ENCODE data around the gene SPESP1.
"Not testable (repeated sequence)": the region's sequence is repeated elsewhere in the genome, so short reads cannot be mapped to it uniquely, and the experiment has no call there.

The SPESP1 gene

DNA sequence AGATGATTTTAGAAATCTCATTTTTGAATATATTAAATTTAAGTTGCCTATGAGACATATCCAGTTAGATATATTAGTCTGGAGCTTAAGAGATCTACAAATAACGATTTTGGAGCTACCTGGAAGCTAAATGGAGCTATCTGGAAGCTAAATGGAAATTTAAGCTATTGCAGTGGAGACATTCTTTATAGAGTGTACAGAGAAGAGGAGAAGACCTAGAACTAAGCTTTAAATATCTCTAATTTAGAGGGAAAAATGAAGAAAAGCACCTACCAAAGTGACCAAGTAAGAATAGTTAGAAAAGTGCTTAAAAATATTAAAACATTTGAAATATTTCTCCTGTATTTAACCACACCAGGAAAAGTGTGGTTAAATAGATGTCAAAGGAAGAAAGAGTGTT lies 28.3 kb downstream of the SPESP1 start:
- TF ChIP-seq, protein P1, sequence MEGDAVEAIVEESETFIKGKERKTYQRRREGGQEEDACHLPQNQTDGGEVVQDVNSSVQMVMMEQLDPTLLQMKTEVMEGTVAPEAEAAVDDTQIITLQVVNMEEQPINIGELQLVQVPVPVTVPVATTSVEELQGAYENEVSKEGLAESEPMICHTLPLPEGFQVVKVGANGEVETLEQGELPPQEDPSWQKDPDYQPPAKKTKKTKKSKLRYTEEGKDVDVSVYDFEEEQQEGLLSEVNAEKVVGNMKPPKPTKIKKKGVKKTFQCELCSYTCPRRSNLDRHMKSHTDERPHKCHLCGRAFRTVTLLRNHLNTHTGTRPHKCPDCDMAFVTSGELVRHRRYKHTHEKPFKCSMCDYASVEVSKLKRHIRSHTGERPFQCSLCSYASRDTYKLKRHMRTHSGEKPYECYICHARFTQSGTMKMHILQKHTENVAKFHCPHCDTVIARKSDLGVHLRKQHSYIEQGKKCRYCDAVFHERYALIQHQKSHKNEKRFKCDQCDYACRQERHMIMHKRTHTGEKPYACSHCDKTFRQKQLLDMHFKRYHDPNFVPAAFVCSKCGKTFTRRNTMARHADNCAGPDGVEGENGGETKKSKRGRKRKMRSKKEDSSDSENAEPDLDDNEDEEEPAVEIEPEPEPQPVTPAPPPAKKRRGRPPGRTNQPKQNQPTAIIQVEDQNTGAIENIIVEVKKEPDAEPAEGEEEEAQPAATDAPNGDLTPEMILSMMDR (IDR thresholded peaks at IDR 0.05; ENCODE audit: low read depth, low read length) = no peak
- TF ChIP-seq, protein P2, sequence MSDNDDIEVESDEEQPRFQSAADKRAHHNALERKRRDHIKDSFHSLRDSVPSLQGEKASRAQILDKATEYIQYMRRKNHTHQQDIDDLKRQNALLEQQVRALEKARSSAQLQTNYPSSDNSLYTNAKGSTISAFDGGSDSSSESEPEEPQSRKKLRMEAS (IDR thresholded peaks at IDR 0.05; ENCODE audit: low read depth, low read length) = no peak
- TF ChIP-seq POLR2A (IDR thresholded peaks at IDR 0.05; ENCODE audit: extremely low read depth, insufficient read length) (no peak), MYC (IDR thresholded peaks at IDR 0.05; ENCODE audit: low read depth, low read length) (no peak)
- H3K4me3 ChIP-seq (ENCODE audit: low read depth, low read length) = no peak overlapping the region
- no peak for DNase-seq (ENCODE audit: low read depth)

DNA sequence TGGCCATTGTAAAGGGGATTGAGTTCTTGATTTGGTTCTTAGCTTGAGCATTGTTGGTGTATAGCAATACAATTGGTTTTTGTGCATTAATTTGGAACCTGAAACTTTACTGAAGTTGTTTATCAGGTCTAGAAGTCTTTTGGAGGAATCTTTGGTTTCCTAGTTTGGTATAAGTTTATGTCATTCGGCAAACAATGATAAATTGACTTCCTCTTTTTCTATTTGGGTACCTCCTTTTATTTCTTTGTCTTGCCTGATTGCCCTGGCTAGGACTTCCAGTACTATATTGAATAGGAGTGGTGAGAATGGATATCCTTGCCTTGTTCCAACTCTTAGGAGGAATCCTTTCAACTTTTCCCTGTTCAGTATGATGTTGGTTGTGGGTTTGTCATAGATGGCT lies 32.1 kb downstream of the SPESP1 start:
- no peak for DNase-seq (ENCODE audit: low read depth)
- TF ChIP-seq, protein P2 (IDR thresholded peaks at IDR 0.05; ENCODE audit: low read depth, low read length) = no peak
- TF ChIP-seq, protein P1 (IDR thresholded peaks at IDR 0.05; ENCODE audit: low read depth, low read length) = no peak
- TF ChIP-seq POLR2A (IDR thresholded peaks at IDR 0.05; ENCODE audit: extremely low read depth, insufficient read length) (no peak), MYC (IDR thresholded peaks at IDR 0.05; ENCODE audit: low read depth, low read length) (no peak)
- H3K4me3 ChIP-seq (ENCODE audit: low read depth, low read length) = no peak overlapping the region

DNA sequence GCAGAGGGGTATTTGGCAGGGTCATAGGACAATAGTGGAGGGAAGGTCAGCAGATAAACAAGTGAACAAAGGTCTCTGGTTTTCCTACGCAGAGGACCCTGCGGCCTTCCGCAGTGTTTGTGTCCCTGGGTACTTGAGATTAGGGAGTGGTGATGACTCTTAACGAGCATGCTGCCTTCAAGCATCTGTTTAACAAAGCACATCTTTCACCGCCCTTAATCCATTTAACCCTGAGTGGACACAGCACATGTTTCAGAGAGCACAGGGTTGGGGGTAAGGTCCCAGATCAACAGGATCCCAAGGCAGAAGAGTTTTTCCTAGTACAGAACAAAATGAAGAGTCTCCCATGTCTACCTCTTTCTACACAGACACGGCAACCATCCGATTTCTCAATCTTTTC lies 33.4 kb downstream of the SPESP1 start:
- DNase-seq (ENCODE audit: low read depth); H3K4me3 ChIP-seq (ENCODE audit: low read depth, low read length): not testable (repeated sequence)

DNA sequence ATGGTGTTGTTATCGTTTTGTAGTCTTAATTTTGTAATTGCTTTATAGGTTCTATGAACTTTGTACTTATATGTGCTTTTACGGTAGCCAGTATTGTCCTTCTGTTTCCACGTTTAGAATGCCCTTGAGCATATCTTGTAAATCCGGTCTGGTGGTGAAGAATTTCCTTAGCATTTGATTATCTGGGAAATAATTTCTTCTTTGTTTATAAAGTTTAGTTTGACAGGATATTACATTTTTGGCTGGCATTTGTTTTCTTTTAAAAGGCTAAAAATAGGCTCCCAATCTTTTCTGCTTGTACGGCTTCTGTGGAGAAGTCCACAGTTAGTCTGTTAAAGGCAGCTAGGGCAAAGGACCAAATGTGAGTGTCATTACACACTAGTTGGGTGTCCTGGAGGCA lies 36.7 kb downstream of the SPESP1 start:
- TF ChIP-seq, protein P1 (IDR thresholded peaks at IDR 0.05; ENCODE audit: low read depth, low read length) = no peak
- TF ChIP-seq POLR2A (IDR thresholded peaks at IDR 0.05; ENCODE audit: extremely low read depth, insufficient read length) (no peak), MYC (IDR thresholded peaks at IDR 0.05; ENCODE audit: low read depth, low read length) (no peak)
- TF ChIP-seq, protein P2 (IDR thresholded peaks at IDR 0.05; ENCODE audit: low read depth, low read length) = no peak
- DNase-seq (ENCODE audit: low read depth) = no peak
- no peak overlapping the region for H3K4me3 ChIP-seq (ENCODE audit: low read depth, low read length)

DNA sequence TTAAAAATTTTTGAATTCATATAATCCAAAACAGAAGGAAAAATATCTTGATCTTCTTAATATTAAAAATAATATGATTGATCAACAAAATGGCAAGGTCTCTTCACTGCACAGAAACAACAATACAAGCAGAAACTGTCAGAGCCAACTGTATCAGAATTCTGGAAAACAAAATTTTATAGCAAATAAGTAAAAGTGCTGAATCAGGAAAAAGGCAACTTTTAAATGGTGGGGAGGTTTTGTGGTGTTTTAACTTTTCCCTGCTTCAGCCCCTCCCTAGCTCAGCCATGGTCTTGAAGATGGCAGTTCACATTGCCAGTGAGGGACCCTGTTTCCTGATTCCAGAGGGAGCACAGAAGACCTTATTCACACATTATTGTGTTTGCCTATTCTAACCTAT lies 37.6 kb downstream of the SPESP1 start:
- no peak overlapping the region for H3K4me3 ChIP-seq (ENCODE audit: low read depth, low read length)
- no peak for DNase-seq (ENCODE audit: low read depth)
- no peak for TF ChIP-seq MYC (IDR thresholded peaks at IDR 0.05; ENCODE audit: low read depth, low read length)
- TF ChIP-seq POLR2A (IDR thresholded peaks at IDR 0.05; ENCODE audit: extremely low read depth, insufficient read length) = no peak
- TF ChIP-seq, protein P1 (IDR thresholded peaks at IDR 0.05; ENCODE audit: low read depth, low read length) = no peak
- TF ChIP-seq, protein P2 (IDR thresholded peaks at IDR 0.05; ENCODE audit: low read depth, low read length) = no peak

DNA sequence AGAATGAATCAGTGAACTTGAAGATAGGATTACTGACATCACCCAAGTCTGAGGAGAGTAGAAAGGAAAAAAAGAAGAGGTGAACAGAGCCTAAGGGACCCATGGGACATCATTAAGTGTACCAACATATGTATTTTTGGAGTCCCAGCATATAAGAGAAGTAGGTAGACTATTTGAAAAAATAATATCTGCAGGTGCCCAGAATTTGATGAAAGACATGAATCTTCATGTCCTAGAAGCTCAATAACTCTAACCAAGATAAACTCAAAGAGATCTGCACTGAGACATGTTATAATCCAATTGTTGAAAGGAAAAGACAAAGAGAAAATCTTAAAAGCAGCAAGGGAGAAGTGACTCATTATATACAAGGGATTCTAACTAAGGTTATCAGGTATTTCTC lies 39.0 kb downstream of the SPESP1 start:
- no peak for DNase-seq (ENCODE audit: low read depth)
- no peak for TF ChIP-seq MYC (IDR thresholded peaks at IDR 0.05; ENCODE audit: low read depth, low read length)
- TF ChIP-seq POLR2A (IDR thresholded peaks at IDR 0.05; ENCODE audit: extremely low read depth, insufficient read length) = no peak
- TF ChIP-seq, protein P1 (IDR thresholded peaks at IDR 0.05; ENCODE audit: low read depth, low read length) = no peak
- TF ChIP-seq, protein P2 (IDR thresholded peaks at IDR 0.05; ENCODE audit: low read depth, low read length) = no peak
- H3K4me3 ChIP-seq (ENCODE audit: low read depth, low read length) = no peak overlapping the region

Measured in NB4 (cell line).